ENCODE data around the gene HERC6.
"Not testable (repeated sequence)": the region's sequence is repeated elsewhere in the genome, so short reads cannot be mapped to it uniquely, and the experiment has no call there.

The HERC6 gene

GRCh38 chr4:88391703-88392102 lies 13.1 kb downstream of the HERC6 start:
- DNase-seq: no peak

DNA sequence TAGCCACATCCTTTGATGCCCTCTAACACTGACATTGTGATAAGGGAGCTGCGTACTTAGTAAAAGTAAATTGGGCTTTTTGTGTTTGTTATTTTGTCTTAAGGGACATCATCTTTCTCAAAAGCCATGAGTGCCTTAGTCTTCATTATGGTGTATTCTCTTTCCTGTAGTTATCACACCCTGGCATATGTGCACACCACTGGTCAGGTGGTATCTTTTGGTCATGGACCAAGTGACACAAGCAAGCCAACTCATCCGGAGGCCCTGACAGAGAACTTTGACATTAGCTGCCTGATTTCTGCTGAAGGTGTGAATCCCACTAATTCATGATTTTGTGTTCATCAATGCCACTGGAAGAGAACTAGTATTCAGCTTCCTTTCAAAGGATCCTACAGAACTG lies 18.0 kb downstream of the HERC6 start:
- DNase-seq: no peak

- DNase-seq: no peak
Measured at GRCh38 chr4:88398381-88398780, 19.7 kb downstream of the HERC6 start.

- DNase-seq: no peak
Measured at GRCh38 chr4:88409206-88409605, 30.6 kb downstream of the HERC6 start.

DNA sequence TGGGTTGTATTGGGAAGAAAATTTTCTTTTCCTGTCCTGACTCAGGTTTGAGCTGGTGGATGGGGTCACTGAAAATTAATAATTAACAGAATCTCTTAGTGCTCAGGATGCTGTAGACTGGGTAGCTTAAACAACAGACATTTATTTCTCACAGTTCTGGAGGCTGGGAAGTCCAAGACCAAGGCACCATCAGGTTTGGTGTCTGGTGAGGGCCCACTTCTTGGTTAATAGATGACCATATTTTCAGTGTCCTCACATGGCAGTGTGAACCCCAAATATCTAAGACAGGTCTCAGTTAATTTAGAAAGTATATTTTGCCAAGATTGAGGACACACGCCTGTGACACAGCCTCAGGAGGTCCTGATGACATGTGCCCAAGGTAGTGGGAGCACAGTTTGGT lies 31.1 kb downstream of the HERC6 start:
- no peak for DNase-seq

DNA sequence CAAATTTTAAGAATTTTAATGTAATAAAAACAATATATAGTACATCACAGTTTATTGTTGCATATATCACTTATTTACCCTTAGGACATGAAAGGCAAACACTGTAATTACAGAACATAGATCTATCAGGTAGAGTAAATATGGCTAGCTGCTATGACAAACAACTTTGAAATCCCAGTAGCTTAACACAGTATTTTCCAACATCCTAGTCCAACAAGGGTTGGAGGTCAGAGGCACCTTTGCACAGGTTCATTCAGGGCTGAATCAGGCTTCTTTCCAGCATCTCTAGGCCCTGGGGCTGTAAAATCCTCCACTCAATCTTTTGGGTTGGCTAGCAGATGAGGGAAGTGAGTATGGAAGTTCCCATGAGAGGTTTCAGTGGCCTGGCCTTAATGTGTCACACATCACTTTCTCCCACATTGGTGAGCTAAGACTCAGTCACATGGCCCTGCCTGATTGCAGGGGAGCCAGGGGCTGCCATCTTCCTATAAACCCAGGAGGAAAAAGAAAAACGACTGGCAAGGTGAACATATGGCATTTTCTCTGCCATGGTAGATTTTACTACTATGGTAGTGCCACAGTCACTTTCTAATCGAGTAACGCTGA lies 32.9 kb downstream of the HERC6 start:
- no peak for DNase-seq

DNA sequence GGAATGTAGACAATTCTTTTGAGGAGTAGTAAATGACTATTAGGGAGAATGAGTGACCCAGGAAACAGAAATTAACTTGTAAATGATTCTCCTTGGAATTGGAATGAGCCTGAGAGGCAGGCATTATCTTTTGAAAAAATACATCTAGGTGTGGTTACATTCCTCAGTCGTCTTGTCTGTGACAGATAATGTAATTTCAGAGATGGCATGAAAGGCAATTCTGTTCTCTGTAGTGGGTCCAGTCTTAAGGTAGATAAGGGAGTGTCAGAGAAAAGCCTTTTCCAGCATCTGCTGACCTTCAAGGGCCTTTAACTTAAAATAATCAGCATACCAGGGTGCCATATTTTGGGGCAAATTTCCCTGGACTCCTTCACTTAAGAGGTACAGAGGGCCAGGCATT lies 35.1 kb downstream of the HERC6 start:
- no peak for DNase-seq

- no peak for DNase-seq
Measured at GRCh38 chr4:88414755-88415154, 36.1 kb downstream of the HERC6 start.

- DNase-seq: no peak
Measured at GRCh38 chr4:88415982-88416381, 37.3 kb downstream of the HERC6 start.

DNA sequence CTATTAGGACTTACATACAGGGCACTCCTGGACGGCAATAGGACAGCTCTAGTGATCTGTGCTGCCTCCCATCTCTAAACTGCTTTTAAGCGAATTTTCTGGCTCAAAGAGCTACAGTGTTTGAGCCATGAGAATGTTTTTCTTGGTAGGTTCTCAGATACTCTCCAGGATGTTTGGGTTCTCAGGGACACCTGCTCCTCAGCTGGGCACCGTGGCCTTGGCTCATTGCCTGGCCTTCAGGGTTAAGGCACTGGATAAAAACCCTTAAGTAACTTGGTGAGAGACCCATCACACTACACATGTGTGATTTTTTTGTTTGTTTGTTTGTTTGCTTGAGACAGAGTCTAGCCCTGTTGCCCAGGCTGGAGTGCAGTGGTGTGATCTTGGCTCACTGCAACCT lies 39.8 kb downstream of the HERC6 start:
- DNase-seq: no peak

GRCh38 chr4:88419874-88420273 lies 41.2 kb downstream of the HERC6 start:
- no peak for DNase-seq

- no peak for DNase-seq
Measured at GRCh38 chr4:88420844-88421243, 42.2 kb downstream of the HERC6 start.

GRCh38 chr4:88422403-88422802 lies 43.8 kb downstream of the HERC6 start:
- no peak for DNase-seq

DNA sequence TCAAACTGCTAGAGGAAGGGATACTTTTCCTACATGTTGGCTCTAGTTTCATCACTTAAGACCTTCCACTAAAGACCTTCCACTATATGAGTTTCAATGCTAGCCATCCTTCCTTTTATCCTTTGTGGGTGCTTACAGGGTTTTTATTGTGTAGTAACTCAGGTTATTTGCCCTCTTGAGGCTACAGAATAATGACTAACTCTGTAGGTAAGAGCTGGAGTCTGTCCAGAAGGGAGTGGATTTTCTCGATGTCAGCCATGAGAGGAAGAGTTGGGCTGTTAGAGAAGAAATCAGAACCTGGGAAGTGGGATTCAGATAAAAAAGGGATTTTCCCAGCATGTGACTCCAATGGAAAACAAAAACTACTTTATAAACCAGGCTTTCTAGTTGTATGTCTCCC lies 50.7 kb downstream of the HERC6 start:
- no peak for DNase-seq

DNA sequence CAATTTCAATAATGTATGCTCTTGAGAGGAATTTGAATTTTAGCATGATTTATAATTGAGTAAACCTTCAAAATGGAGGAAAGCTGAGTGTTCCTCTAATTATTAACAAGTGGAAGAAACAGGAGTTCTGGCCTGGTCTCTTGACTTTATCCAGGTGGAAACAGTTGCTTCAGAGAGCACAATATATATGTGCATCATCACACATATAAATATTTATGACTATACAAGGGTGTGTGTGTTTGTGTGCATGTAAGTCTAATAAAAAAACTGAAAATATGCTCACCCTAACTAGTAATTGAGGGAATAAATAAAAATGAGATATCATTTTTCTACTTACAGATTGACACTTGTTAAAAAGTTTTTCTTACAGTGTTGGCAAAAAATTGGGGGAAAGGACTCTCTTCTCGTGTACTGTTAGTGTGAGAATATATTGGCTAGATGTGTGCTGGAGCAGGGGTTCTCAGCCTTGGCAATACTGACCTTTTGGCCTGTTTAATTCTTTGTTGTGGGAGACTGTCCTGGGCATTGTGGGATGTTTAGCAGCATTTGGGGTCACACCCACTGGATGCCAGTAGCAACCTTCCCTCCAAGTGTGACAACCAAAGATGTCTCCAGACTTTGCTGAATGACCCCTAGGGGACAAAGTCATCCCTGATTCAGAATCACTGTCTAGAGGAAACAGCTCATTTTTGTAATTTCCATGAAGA lies 57.5 kb downstream of the HERC6 start:
- DNase-seq: no peak

GRCh38 chr4:88437873-88438272 lies 59.2 kb downstream of the HERC6 start:
- DNase-seq: not testable (repeated sequence)

DNA sequence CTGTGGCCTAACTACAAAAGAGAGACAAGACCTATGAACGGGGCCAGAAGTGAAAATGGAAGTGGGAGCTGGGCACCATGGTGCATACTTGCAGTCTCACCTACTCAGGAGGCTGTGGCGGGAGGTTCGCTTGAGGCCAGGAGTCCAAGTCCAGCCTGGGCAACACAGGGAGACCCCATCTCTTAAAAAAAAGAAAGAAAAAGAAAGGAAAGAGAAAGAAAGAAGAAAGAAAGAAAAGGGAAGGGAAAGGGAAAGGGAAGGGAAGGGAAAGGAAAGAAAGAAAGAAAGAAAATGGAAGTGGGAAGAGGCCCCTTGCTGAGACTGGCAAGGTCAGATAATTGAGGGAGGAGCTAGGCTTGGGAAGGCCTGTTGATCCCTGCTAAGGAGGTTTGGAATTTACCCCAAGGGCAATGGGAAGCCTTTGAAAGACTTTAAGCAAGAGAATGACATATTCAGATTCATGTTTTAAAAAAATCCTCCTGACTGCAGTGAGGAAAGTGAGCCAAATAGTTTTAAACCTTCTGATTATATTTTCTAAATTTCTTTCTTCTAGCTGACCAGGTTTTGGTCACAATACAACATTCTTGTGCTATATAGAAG lies 60.6 kb downstream of the HERC6 start:
- no peak for DNase-seq

- no peak for DNase-seq
Measured at GRCh38 chr4:88440146-88440545, 61.5 kb downstream of the HERC6 start.

GRCh38 chr4:88441696-88442095 lies 63.0 kb downstream of the HERC6 start:
- no peak for DNase-seq

DNA sequence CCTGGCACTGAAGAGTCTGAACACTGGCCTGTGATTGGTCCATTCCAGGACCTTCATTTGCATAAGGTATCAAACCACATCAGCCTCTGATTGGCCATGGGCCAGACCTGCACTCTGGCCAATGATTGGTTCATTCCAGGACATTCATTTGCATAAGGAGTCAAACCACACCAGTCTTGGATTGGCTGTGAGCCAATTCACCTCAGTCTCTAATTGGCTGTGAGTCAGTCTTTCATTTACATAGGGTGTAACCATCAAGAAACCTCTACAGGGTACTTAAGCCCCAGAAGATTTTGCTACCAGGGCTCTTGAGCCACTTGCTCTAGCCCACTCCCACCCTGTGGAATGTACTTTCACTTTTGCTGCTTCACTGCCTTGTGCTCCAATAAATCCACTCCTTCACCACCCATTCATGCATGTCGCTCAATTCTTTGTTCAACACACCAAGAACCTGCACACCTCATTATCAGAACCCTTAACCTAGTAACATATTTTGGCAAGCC lies 64.1 kb downstream of the HERC6 start:
- DNase-seq: no peak

GRCh38 chr4:88443486-88443885 lies 64.8 kb downstream of the HERC6 start:
- DNase-seq: no peak

DNA sequence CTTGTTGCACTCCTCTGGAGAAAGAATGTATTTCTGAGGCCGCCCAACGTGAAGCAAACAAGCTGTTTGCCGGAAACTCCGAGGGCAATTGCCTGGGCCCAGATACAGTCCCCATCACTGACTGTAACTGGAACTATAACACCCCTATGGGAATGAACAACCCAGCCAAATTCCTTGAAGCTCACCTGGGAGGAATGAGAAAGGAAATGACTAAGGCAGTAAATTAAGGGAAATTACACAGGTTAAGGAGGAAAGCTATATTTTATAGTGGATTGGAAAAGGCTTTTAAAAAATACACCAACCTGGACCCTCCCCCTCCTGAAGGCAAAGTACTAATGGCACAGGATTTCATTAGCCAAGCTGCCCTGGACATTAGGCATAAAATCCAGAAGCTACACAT lies 66.6 kb downstream of the HERC6 start:
- DNase-seq: no peak

- no peak for DNase-seq
Measured at GRCh38 chr4:88446124-88446523, 67.5 kb downstream of the HERC6 start.

DNA sequence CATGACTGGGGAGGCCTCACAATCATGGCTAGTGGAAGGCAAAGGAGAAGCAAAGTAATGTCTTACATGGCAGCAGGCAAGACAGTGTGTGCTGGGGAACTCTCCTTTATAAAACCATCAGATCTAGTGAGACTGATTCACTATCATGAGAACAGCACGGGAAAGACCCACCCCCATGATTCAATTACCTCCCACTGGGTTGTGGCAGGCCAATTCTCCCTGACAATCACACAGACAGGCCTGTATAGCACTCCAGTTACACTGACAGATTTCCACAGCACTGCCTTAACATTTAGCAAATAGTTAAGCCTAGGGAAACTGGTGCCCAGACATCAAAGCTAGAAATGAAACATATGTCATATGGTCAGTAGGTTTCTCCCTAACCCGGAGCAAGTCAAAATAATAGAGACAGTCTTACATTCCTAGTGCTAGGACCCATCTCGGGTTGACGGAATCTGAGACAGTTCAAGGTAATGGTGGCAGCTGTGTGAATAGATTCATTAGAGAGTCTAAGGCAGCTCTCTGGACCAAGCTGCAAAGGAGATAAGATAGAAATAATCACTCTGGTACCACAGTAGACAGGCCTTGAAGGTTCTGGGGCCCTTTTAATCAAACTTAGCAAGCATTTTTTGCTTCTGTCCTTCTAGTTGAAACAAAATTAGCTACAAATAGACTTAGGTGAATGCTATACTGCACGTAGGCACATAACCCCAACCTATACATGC lies 68.9 kb downstream of the HERC6 start:
- DNase-seq: no peak
